ENCODE measurements around the gene PTPRN2. TPM values are rescaled to one million over a fixed set of nuclear protein-coding genes. Genes with fewer than 3 reads are reported as not detected.

Gene PTPRN2
- total and polyA plus RNA-seq, 2 of the 13 experiments (the other 11 are each of a cell fraction or from before 2014, with no cell fraction given): 2.5 to 24.2 TPM

DNA sequence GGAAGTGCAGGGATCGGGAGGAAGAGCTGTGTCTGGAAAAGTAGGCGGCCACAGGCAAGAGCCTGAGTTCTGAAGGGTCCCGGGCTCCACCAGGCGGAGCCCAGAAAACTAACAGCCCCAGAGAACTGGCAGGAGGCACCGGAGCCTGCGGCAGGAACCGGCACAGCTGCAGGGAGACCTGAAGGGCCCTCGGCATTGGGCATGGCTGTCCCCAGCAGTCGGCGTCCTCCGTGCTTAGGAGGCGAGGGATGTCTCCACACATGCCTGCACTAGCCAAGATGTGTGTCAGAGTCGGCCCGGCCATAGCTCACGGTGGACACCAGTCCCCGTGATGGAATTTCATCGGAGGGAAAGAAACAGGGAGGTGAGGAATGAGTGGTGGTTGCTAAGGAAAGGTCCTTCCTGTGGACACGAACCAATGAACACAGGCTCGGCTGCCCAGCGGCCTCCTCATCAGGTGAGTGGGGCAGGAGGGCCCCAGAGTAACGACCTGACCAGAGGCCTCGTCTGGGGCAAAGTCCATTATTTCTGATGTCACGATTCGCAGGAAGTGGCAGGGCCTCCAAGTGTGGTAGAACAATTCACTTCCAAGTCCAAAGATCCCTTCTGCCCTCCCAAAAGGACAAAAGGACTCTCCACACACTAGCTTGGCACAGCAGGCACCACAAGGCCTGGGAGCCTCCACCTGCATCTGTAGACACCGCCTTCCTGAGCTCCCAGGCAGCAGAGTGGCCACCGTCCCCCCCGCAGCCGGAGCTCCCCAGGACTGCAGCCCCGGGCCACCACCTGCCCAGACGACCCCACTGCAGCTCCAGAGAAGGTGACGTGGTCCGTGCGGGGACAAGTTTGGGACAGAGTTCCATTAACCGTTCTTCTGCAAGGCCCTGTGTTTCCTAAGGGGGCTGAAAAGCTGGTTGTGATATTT is 444.2 kb downstream of the PTPRN2 start (continued):
- TF ChIP-seq, protein P1, sequence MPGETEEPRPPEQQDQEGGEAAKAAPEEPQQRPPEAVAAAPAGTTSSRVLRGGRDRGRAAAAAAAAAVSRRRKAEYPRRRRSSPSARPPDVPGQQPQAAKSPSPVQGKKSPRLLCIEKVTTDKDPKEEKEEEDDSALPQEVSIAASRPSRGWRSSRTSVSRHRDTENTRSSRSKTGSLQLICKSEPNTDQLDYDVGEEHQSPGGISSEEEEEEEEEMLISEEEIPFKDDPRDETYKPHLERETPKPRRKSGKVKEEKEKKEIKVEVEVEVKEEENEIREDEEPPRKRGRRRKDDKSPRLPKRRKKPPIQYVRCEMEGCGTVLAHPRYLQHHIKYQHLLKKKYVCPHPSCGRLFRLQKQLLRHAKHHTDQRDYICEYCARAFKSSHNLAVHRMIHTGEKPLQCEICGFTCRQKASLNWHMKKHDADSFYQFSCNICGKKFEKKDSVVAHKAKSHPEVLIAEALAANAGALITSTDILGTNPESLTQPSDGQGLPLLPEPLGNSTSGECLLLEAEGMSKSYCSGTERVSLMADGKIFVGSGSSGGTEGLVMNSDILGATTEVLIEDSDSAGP (CRISPR knock-in tag; IDR thresholded peaks at IDR 0.05; ENCODE audit: borderline replicate concordance): 0 out of 2 replicates have a peak, but pooled peaks have one; percentile 44
- TF ChIP-seq NPAS2 (CRISPR knock-in tag; IDR thresholded peaks at IDR 0.05; ENCODE audit: borderline replicate concordance): no peak
- no peak for TF ChIP-seq ZNF124 (CRISPR knock-in tag; IDR thresholded peaks at IDR 0.05)
- TF ChIP-seq RNF2 (conservative IDR thresholded peaks at IDR 0.05; ENCODE audit: low read depth): no peak
- no peak for TF ChIP-seq ZNF441 (CRISPR knock-in tag; IDR thresholded peaks at IDR 0.05; ENCODE audit: borderline replicate concordance)
- TF ChIP-seq NFE2 (CRISPR knock-in tag; IDR thresholded peaks at IDR 0.05): no peak
- TF ChIP-seq, protein P2, sequence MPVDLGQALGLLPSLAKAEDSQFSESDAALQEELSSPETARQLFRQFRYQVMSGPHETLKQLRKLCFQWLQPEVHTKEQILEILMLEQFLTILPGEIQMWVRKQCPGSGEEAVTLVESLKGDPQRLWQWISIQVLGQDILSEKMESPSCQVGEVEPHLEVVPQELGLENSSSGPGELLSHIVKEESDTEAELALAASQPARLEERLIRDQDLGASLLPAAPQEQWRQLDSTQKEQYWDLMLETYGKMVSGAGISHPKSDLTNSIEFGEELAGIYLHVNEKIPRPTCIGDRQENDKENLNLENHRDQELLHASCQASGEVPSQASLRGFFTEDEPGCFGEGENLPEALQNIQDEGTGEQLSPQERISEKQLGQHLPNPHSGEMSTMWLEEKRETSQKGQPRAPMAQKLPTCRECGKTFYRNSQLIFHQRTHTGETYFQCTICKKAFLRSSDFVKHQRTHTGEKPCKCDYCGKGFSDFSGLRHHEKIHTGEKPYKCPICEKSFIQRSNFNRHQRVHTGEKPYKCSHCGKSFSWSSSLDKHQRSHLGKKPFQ (CRISPR knock-in tag; IDR thresholded peaks at IDR 0.05; ENCODE audit: insufficient replicate concordance): no peak
- TF ChIP-seq, protein P3, sequence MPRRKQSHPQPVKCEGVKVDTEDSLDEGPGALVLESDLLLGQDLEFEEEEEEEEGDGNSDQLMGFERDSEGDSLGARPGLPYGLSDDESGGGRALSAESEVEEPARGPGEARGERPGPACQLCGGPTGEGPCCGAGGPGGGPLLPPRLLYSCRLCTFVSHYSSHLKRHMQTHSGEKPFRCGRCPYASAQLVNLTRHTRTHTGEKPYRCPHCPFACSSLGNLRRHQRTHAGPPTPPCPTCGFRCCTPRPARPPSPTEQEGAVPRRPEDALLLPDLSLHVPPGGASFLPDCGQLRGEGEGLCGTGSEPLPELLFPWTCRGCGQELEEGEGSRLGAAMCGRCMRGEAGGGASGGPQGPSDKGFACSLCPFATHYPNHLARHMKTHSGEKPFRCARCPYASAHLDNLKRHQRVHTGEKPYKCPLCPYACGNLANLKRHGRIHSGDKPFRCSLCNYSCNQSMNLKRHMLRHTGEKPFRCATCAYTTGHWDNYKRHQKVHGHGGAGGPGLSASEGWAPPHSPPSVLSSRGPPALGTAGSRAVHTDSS (CRISPR knock-in tag; conservative IDR thresholded peaks at IDR 0.05): no peak
- no peak for TF ChIP-seq ZNF337 (CRISPR knock-in tag; IDR thresholded peaks at IDR 0.05; ENCODE audit: borderline replicate concordance, low read depth)
- TF ChIP-seq FOXJ3 (CRISPR knock-in tag; IDR thresholded peaks at IDR 0.05; ENCODE audit: borderline replicate concordance): no peak
- TF ChIP-seq ZBTB2 (CRISPR knock-in tag; IDR thresholded peaks at IDR 0.05; ENCODE audit: low read depth): no peak
- peak in 1 of 2 experiments; percentile 49; a peak in 1 of 4 replicates for TF ChIP-seq EP300 (IDR thresholded peaks at IDR 0.05; ENCODE audit: low read depth in 2 of 2, low read length in 2 of 2)
- no peak for TF ChIP-seq EP300 (CRISPR knock-in tag; IDR thresholded peaks at IDR 0.05; ENCODE audit: borderline replicate concordance)
- no peak for TF ChIP-seq ZNF737 (CRISPR knock-in tag; IDR thresholded peaks at IDR 0.05; ENCODE audit: borderline replicate concordance)
- no peak for TF ChIP-seq ZNF446 (CRISPR knock-in tag; IDR thresholded peaks at IDR 0.05)
- TF ChIP-seq, protein P4, sequence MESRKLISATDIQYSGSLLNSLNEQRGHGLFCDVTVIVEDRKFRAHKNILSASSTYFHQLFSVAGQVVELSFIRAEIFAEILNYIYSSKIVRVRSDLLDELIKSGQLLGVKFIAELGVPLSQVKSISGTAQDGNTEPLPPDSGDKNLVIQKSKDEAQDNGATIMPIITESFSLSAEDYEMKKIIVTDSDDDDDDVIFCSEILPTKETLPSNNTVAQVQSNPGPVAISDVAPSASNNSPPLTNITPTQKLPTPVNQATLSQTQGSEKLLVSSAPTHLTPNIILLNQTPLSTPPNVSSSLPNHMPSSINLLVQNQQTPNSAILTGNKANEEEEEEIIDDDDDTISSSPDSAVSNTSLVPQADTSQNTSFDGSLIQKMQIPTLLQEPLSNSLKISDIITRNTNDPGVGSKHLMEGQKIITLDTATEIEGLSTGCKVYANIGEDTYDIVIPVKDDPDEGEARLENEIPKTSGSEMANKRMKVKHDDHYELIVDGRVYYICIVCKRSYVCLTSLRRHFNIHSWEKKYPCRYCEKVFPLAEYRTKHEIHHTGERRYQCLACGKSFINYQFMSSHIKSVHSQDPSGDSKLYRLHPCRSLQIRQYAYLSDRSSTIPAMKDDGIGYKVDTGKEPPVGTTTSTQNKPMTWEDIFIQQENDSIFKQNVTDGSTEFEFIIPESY (CRISPR knock-in tag; IDR thresholded peaks at IDR 0.05): peak; percentile 67; the same call in 1 of the 2 replicates
- TF ChIP-seq SOX13 (IDR thresholded peaks at IDR 0.05): peak; percentile 75
- peak in 1 of 2 experiments; percentile 84; a peak in 2 of 4 replicates for TF ChIP-seq SOX13 (CRISPR knock-in tag; conservative IDR thresholded peaks at IDR 0.05 in 1 of 2, IDR thresholded peaks at IDR 0.05 in 1 of 2)
